ENCODE results near the gene CIB4. TPM values are rescaled to one million over a fixed set of nuclear protein-coding genes. Genes with fewer than 3 reads are reported as not detected.

Gene CIB4
- total and polyA plus RNA-seq, 2 experiments from 2014 or later: not detected

DNA sequence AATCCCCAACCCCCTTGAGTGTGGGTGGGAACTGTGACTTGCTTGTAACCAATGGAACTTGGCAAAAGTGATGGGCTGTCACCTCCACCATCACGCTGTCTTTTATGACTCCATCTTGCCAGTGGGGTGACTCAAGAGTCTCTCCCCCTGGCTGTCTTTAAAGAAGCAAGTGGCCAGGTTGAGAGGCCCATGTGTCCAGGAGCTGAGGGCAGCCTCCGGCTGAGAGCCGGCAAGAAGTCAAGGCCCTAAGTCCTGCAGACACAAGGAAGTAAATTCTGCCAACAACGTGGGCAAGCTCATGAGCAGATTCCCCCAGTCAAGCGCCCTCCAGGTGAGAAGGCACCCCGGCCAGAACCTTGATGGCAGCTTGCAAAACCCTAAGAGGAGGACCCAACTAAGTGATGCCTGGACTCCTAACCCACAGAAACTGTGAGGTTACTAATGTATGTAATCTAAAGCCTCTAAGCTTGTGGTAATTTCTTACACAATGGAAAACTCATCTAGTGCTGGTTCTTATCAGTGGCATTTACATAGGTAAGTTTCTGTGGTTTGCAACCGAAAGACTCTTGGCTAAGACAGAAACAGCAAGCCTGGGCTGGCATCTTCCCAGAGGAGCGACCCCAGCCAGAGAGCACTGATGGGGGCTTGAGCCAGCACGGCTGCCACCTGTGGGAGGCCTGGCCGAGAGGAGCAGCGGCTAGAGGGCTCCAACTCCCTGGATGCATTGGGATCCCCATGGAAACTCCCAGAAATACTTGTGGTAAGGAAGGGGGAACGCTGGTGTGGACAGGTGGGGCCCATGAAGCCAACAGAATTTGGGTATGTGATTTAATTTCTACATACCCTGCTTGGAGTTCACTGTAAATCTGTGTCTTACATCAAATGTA is 49.3 kb downstream of the CIB4 start:
- H3K36me3 ChIP-seq: no peaks in the 10 kb centered on the region
- H3K4me3 ChIP-seq: no peak overlapping the region
- H3K9me3 ChIP-seq (ENCODE audit: low read depth): no peaks in the 10 kb centered on the region
- peaks cover 4% of the 10 kb centered on the region for H3K4me1 ChIP-seq (ENCODE audit: low read depth)
- H3K27ac ChIP-seq: no peak overlapping the region
- DNase-seq (ENCODE audit: low read depth in 1 of 2, low spot score in 1 of 2): no peak
- TF ChIP-seq, protein P1, sequence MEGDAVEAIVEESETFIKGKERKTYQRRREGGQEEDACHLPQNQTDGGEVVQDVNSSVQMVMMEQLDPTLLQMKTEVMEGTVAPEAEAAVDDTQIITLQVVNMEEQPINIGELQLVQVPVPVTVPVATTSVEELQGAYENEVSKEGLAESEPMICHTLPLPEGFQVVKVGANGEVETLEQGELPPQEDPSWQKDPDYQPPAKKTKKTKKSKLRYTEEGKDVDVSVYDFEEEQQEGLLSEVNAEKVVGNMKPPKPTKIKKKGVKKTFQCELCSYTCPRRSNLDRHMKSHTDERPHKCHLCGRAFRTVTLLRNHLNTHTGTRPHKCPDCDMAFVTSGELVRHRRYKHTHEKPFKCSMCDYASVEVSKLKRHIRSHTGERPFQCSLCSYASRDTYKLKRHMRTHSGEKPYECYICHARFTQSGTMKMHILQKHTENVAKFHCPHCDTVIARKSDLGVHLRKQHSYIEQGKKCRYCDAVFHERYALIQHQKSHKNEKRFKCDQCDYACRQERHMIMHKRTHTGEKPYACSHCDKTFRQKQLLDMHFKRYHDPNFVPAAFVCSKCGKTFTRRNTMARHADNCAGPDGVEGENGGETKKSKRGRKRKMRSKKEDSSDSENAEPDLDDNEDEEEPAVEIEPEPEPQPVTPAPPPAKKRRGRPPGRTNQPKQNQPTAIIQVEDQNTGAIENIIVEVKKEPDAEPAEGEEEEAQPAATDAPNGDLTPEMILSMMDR (IDR thresholded peaks at IDR 0.05; ENCODE audit: low read depth, low read length): no peak
- peaks cover 13% of the 10 kb centered on the region for H3K27me3 ChIP-seq

DNA sequence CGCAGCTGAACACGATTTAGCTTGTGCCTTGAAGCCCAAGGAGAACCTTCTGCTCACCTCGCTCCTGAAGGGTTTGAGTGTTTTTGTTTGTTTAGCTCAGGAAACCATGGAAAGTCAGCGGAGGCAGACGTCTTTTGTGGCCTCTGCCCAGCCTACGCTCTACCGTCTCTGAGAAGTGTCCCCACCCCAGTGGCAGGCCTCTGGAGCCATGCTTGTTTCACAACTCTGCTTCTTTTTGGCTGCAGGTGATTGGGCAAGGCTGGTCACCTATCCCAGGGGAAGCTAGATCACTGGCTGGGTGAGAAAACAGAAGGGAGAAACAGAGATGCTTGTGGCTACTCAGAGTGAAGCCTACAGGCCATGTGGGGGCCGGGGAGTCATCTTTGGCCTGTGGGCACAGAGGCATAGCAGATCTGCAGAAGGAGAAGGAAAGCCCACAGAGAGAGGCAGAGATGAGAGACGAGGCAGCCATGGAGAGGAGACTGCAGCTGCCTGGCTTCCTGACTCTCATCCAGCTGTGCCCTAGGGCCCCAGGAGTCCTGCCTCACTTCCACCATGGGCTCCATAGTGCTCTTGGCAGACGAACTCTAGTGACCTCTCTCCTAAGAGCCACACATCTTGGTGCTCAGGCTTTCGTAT is 50.1 kb downstream of the CIB4 start:
- Histone ChIP-seq H3K27ac (no peak overlapping the region), H3K4me3 (no peak overlapping the region), H3K27me3 (peaks cover 13% of the 10 kb centered on the region), H3K4me1 (ENCODE audit: low read depth) (peaks cover 4% of the 10 kb centered on the region), H3K9me3 (ENCODE audit: low read depth) (no peaks in the 10 kb centered on the region), H3K36me3 (no peaks in the 10 kb centered on the region)
- TF ChIP-seq, protein P1 (IDR thresholded peaks at IDR 0.05; ENCODE audit: low read depth, low read length): no peak
- no peak for DNase-seq (ENCODE audit: low read depth in 1 of 2, low spot score in 1 of 2)

DNA sequence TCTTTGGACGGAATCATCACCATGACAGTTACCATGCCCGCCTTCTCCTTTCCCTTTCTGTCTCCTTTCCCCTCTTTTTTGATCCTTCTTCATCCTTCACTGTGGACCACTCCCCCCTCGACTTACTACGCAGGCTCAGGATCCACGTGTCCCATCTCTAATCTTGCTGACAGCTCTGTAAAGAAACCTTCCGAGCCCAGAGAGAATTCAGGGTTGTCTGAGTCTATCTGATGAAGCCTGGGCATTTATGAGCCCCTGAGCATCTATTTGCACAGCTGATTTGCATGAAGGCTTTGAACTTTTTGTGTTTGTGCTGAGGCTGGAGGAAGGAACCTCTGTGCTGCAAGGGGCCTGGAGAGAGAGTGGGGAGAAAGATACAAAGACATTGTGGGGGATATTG is 50.7 kb downstream of the CIB4 start:
- H3K4me1 ChIP-seq (ENCODE audit: low read depth): peaks cover 4% of the 10 kb centered on the region
- H3K9me3 ChIP-seq (ENCODE audit: low read depth): no peaks in the 10 kb centered on the region
- no peaks in the 10 kb centered on the region for H3K36me3 ChIP-seq
- TF ChIP-seq, protein P1 (IDR thresholded peaks at IDR 0.05; ENCODE audit: low read depth, low read length): no peak
- H3K27ac ChIP-seq: no peak overlapping the region
- H3K27me3 ChIP-seq: peaks cover 13% of the 10 kb centered on the region
- no peak overlapping the region for H3K4me3 ChIP-seq
- DNase-seq (ENCODE audit: low read depth in 1 of 2, low spot score in 1 of 2): no peak

DNA sequence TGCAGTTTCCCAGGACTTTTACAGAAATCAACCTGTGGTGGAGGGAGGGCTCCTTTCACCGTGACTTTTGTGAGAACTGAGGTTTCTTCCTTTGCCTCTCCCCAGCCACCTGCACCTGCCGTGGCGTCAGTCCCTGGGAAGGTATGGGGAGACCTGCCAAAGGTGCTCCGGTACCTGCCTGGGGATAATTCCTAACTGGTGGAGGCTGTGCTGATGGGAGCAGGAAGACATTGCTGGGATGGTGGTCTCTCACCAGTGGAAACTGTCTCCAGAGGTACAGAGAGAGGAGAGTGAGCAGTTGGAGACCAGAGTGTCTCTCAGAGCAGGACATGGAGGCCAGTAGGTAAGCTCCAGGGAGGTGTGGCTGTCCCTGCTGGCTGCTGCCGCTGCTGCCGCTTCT is 52.6 kb downstream of the CIB4 start:
- no peak overlapping the region for H3K4me3 ChIP-seq
- TF ChIP-seq, protein P1 (IDR thresholded peaks at IDR 0.05; ENCODE audit: low read depth, low read length): no peak
- no peaks in the 10 kb centered on the region for H3K9me3 ChIP-seq (ENCODE audit: low read depth)
- H3K27me3 ChIP-seq: peaks cover 8% of the 10 kb centered on the region
- no peak for DNase-seq (ENCODE audit: low read depth in 1 of 2, low spot score in 1 of 2)
- peaks cover 14% of the 10 kb centered on the region for H3K4me1 ChIP-seq (ENCODE audit: low read depth)
- H3K36me3 ChIP-seq: no peaks in the 10 kb centered on the region
- no peak overlapping the region for H3K27ac ChIP-seq

DNA sequence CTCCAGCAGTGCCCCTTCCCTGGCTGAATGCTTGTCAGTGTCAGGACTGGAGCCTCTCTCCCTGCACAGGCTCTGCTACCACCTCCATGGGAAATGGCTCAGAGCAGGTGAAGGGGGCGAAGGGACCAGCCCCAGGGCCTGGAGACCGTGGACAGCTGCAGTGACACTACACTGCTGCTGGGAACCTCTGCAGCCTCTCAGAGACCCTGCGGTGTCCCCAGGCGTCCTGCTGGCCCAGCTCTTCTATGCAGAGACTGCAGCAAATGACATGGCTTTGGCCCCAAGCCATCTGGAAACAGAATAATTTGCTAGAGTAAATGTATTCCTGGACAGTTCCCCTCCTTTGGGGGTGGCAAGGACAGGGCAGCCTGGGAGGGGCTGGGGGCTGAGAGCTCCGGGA is 53.2 kb downstream of the CIB4 start:
- DNase-seq (ENCODE audit: low read depth in 1 of 2, low spot score in 1 of 2): no peak
- Histone ChIP-seq H3K4me1 (ENCODE audit: low read depth) (peaks cover 20% of the 10 kb centered on the region), H3K9me3 (ENCODE audit: low read depth) (no peaks in the 10 kb centered on the region), H3K36me3 (no peaks in the 10 kb centered on the region), H3K4me3 (no peak overlapping the region), H3K27me3 (peaks cover 8% of the 10 kb centered on the region), H3K27ac (no peak overlapping the region)
- TF ChIP-seq, protein P1 (IDR thresholded peaks at IDR 0.05; ENCODE audit: low read depth, low read length): no peak

All from cardiac muscle cell (in vitro differentiated cells and primary cell).